NCI-H2171 (cell line): Measurements from ENCODE around the gene ZNF205.
"Not testable (repeated sequence)": the region's sequence is repeated elsewhere in the genome, so short reads cannot be mapped to it uniquely, and the experiment has no call there.

Experiments
- DNase-seq: peaks from one replicate; lab custom pipeline; 2025; lab: John Stamatoyannopoulos, UW

ZNF205 gene

GRCh38 chr16:3148256-3149192 lies 36.1 kb downstream of the ZNF205 start:
- DNase-seq = no peak

DNA sequence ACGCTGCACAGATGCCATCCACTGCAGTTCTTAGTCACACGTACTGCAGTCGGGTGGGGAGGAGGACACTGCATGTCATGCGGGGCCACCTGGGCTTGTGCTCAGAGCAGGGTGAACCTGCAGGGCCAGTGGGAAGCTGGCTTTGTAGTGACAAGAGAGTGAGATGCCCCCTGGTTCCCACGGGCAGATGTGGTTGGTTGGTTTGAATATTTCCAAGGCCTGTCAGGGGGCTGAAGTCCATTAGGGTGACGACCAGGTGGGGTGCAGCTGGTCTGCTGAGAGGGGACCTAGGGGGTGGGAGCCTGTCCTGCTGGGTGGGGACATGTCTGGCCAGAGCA lies 36.8 kb downstream of the ZNF205 start:
- no peak for DNase-seq

GRCh38 chr16:3149630-3150345 lies 37.4 kb downstream of the ZNF205 start:
- DNase-seq = no peak

- peak; percentile 89 for DNase-seq
These were observed 38.2 kb downstream of the ZNF205 start for GRCh38 chr16:3150346-3151218.

GRCh38 chr16:3152027-3152276 lies 39.6 kb downstream of the ZNF205 start:
- no peak for DNase-seq

GRCh38 chr16:3152277-3152990 lies 40.0 kb downstream of the ZNF205 start:
- peak; percentile 75 for DNase-seq

DNA sequence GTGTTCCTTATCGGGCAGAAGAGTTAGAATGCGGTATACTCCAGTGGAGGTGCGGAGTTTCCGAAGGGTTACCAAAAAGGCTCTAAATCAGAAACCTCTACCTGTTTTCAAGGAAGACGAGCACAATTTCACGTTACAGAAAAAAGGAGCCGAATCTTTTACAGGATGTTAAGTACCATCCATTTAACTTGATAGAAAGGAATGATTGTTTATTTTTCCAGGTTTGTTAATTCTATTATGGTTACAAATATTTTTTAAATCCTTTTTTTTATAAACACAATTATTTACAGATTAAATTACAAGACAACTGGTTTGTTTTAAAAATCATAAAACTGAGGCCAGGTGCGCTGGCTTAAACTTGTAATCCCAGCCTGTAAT lies 40.6 kb downstream of the ZNF205 start:
- no peak for DNase-seq

DNA sequence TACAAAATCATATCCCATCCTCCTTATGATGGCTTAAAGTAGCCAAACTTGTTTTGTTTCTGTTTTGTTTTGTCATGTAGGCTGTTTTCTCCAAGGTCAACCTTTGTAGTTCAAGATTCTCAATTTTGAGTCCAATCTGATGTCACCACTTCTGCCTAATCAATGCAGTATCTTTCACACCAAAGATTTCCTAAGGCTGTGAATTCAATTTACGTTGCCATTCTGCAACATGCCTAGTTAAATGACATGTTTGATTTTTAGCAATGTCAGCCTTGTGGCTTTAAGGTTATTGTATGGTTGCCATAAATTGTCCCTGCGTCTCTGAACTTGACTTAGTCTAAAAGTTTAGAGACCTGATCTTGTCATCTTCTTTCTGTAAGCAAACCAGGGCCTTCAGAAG lies 42.8 kb downstream of the ZNF205 start:
- DNase-seq = no peak

- DNase-seq = no peak
These were observed 43.6 kb downstream of the ZNF205 start for GRCh38 chr16:3155972-3156371.

GRCh38 chr16:3157229-3158025 lies 45.0 kb downstream of the ZNF205 start:
- DNase-seq = peak; percentile 39

DNA sequence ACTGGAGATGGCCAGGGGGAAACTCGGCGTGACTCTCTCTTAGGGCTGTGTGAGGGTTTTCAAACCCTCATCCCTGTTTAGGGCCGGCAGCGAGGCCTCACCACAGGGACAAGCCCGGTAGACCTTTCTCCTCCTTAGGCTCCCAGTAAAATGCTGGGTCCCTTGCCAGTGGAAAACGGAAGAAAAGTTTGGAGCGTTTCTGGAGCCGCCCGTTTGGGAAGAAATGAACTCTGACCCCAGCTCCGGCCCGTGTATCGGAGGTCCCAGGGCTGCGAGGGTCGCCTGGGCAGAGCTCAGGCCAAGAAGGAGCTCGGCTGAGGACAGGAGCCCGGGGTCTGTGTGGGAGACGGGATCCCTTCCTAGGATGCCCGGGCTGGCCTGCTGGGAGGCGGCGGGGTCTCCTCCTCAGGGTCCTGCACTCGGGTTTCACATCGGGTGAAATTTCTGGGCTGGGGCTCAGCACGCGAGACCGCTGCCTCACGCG lies 45.7 kb downstream of the ZNF205 start:
- no peak for DNase-seq

- DNase-seq = peak; percentile 80
These were observed 46.3 kb downstream of the ZNF205 start for GRCh38 chr16:3158510-3159314.

DNA sequence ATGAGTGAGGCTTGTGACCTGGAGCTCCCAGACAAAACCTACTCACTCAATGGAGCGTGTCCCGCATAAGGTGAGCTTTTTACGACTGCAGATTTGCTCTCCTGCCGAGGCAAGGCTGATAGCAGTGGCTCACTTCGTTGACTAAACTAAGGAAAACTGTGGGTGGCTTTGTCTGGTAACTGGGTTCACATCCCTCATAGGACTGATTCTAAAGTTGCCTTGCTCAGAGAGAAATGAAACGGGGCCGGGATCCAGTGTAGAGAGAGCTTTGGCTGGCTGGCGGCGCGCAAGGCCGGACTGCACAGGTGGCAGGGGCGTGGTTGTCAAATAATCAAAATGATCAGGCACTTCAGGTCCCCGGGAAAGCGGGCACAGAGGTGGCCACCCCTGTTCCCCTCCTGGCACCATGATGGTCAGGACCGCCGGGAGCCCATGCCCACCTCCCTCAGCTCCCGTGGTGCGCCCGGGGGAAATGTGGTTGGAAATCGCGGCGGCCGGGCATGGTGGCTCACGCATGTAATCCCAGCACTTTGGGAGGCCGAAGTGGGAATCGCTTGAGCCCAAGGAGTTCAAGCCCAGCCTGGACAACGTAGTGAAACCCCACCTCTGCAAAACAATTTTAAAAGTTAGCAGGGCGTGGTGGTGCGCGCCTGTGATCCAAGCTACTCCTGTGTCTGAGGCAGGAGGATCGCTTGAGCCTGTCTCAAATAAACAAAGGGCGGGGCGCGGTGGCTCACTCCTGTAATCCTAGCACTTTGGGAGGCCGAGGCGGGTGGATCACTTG lies 49.0 kb downstream of the ZNF205 start:
- no peak for DNase-seq

DNA sequence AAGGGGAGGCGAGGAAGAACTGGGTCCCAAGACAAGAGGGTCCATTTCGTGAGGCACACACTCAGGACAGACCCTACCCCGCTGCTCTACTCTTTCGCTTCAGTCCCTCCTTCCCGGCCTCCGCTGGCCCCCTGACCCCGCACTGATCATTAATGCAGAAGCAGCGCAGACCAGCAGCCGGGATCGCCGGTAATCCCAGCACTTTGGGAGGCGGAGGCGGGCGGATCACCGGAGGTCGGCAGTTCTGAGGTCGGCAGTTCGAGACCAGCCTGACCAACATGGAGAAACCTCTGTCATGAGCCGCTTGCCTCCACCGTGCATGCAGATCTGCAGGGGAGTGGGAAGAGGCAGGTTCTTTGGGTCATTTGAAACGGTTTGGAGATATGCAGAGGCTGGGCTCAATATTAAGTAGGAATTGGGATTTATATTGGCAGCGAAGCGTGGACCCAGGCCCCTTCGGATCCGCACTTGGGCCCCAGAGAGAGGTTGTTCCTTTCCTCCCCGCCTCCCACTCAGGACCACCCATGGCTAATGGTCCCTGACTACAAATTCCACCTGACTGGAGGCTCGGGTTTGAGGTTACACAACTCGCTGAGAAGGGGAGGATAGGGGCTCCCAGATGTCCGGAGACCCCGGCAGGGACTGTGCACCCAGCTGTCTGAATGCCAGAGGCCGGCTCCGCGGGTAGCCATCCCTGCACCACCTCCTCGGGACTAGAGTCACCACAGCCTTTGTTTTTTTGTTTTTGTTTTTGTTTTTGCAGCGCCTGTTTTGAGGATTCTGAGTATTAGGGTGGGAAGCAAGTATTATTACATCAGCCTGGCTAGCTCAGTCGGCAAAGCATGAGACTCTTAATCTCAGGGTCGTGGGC lies 52.0 kb downstream of the ZNF205 start:
- DNase-seq = no peak

- no peak for DNase-seq
These were observed 52.9 kb downstream of the ZNF205 start for GRCh38 chr16:3165111-3165822.

- no peak for DNase-seq
These were observed 54.1 kb downstream of the ZNF205 start for GRCh38 chr16:3166505-3166886.

GRCh38 chr16:3168729-3169128 lies 56.3 kb downstream of the ZNF205 start:
- DNase-seq = not testable (repeated sequence)
